Heart left ventricle (tissue), 16 donors: Measurements from ENCODE around the gene ZNF124. TPM values are rescaled to one million over a fixed set of nuclear protein-coding genes. Genes with fewer than 3 reads are reported as not detected.
"Not testable (repeated sequence)": the region's sequence is repeated elsewhere in the genome, so short reads cannot be mapped to it uniquely, and the experiment has no call there.

Source experiments
- ATAC-seq, 4 donors: fragments of 200-7000 bp; cut with Tn5 transposase; one replicate each; pipeline ENCODE4 v1.9.1; 2020 to 2022; ENCODE audit warnings: moderate library complexity in 4 of 4, mild to moderate bottlenecking in 3 of 4, moderate number of reproducible peaks in 1 of 4
- DNase-seq, 5 donors: peaks; one replicate each; pipeline ENCODE4 v3.0.0-alpha.2; 2020
- H3K27ac ChIP-seq, 12 donors: fragments of 200-600 bp; sonication (generic) in 4 of 12; one replicate each; pipeline versions ENCODE4 v1.5.0 to v1.8.0; 2016 to 2022; ENCODE audit warnings: mild to moderate bottlenecking in 2 of 12
- H3K27me3 ChIP-seq, 9 donors: fragments of 200-600 bp; sonication (generic) in 2 of 9; one replicate each; pipeline versions ENCODE4 v1.5.1 to v1.8.0; 2016 to 2022; ENCODE audit warnings: mild to moderate bottlenecking in 3 of 9
- H3K36me3 ChIP-seq, 9 donors: fragments of 200-600 bp; sonication (generic) in 2 of 9; one replicate each; pipeline versions ENCODE4 v1.5.0 to v1.8.0; 2018 to 2022; ENCODE audit warnings: mild to moderate bottlenecking in 2 of 9
- H3K4me1 ChIP-seq, 12 donors: fragments of 200-600 bp; sonication (generic) in 4 of 12; one replicate each; pipeline versions ENCODE4 v1.5.0 to v1.8.0; 2016 to 2022; ENCODE audit warnings: mild to moderate bottlenecking in 3 of 12
- H3K4me3 ChIP-seq, 12 donors: fragments of 200-600 bp; sonication (generic) in 4 of 12; one replicate each; pipeline versions ENCODE4 v1.5.0 to v1.8.0; 2017 to 2022; ENCODE audit warnings: mild to moderate bottlenecking in 9 of 12, moderate library complexity in 4 of 12
- H3K9me3 ChIP-seq, 12 donors: fragments of 200-600 bp; sonication (generic) in 4 of 12; one replicate each; pipeline versions ENCODE4 v1.5.0 to v1.8.0; 2016 to 2022; ENCODE audit warnings: mild to moderate bottlenecking in 1 of 12
- CTCF ChIP-seq, 12 donors: fragments of 200-600 bp; sonication (generic) in 4 of 12; IDR thresholded peaks; one replicate each; pipeline versions ENCODE4 v1.5.0 to v1.8.0; 2018 to 2022; ENCODE audit warnings: antibody characterized with exemption in 12 of 12, mild to moderate bottlenecking in 5 of 12
- POLR2A ChIP-seq, 2 donors: fragments of 450-650 bp; IDR thresholded peaks; one replicate each; pipeline ENCODE4 v1.6.1; 2017; ENCODE audit warnings: antibody characterized with exemption in 2 of 2, mild to moderate bottlenecking in 2 of 2, moderate library complexity in 2 of 2
- WGBS, 4 donors: extraction: QIAGEN DNeasy Blood & Tissue Kit in 2 of 4; methylation state at CpG; one replicate each; pipeline versions ENCODE4 v1.1.5 to v1.1.7; 2013 to 2018; 5-methylcytosine and 5-hydroxymethylcytosine counted together
- intact Hi-C, 10 donors: fragments of 100-400 bp; cut with DNase I; formaldehyde crosslinking; loops; one replicate each; pipeline versions ENCODE4 v1.11.1 to v1.14.2; 2022
- polyA plus RNA-seq, 2 donors: library from polyadenylated mRNA; stranded (reverse); fragments of 200-250 nt; gene quantifications; one replicate each; pipeline ENCODE4 v1.2.3, GENCODE V29; 2013
- total RNA-seq, 9 donors: library from RNA; depleted of rRNA in 2 of 9; stranded (reverse); fragments of >200 nt in 2 of 9; fragmentation: NEBNext Ultra II Directional in 3 of 9; extraction: Animal tissue kit (Norgen Biotek cat#: 25700) in 3 of 9; gene quantifications; one replicate each; pipeline versions ENCODE4 v1.1.0 to v1.2.4, GENCODE V29; 2016 to 2023
- donor health status: ischemic (EF 13 %, LVEDD 7.1; RV severe dilation, severe dysfunction).
- donor health status: healthy with polysubstance abuse.
- donor health status: DM: no; HTN: yes; CAD: no.
- donor health status: DM: no; HTN: no; CAD: no.
- donor health status: ischemic (EF 25% LVEDD 6.9; RV normal size, moderate dysfunction).
- donor health status: ischemic (EF 25% LVEDD 5.7; RV mildly dilated, moderate dysfunction).
- donor health status: healthy.
- donor health status: DM: yes; HTN: yes; CAD: no.
- donor health status: ischemic (EF 35%, LVEDD 5.7; RV mildly dilated, moderate dysfunction).
- donor health status: nonischemic (EF 11% LVEDD 7.7; RV severe dilation, severe dysfunction).
- donor health status: DM: yes; HTN: yes; CAD: no.
- donor health status: PGD.
- donor health status: ischemic (EF 29% LVEDD 5.4; RV normal size, mild dysfunction).
- donor health status: nonischemic (EF 23%, LVEDD 6.1; RV moderate dilation, normal function).

ZNF124 gene
- total and polyA plus RNA-seq, 11 donors, result 0.30 to 13.8 (median 9.9) TPM

- intact Hi-C loops, result loop anchor here in 1 of 10 donors (5.0 kb wide), 1 partner anchor 36 kb away; no protein-coding TSS in a partner anchor
- no peak overlapping the region for H3K27ac ChIP-seq
- no peaks in the 10 kb centered on the region for H3K27me3 ChIP-seq
- TF ChIP-seq CTCF (IDR thresholded peaks at IDR 0.05) (no peak), POLR2A (IDR thresholded peaks at IDR 0.05) (no peak)
- ATAC-seq (no peak), DNase-seq (no peak)
- peaks cover 0 to 64% (median 29%) of the 10 kb centered on the region in 12 donors for H3K9me3 ChIP-seq
- H3K36me3 ChIP-seq, result peaks cover 0 to 10% (median 0%) of the 10 kb centered on the region in 9 donors
- peaks cover 0 to 4% (median 0%) of the 10 kb centered on the region in 12 donors for H3K4me1 ChIP-seq
- no peak overlapping the region for H3K4me3 ChIP-seq
- WGBS, 4 donors, result 97 to 99% (median 97%) methylated on average over 10 of the region's 10 CpGs
These were observed 40.6 kb downstream of the ZNF124 start for GRCh38 chr1:247131236-247131635.

GRCh38 chr1:247127519-247128282 lies 44.1 kb downstream of the ZNF124 start:
- not testable (repeated sequence) for H3K4me1 ChIP-seq, H3K36me3 ChIP-seq, H3K27me3 ChIP-seq, DNase-seq, ATAC-seq
- Histone ChIP-seq H3K9me3 (peaks cover 0 to 29% (median 3%) of the 10 kb centered on the region in 12 donors), H3K4me3 (peak overlapping the region in 8 of 12 donors; percentile 5 to 45 (median 34)), H3K27ac (peak overlapping the region in 1 of 12 donors; percentile 69)
- 50 to 87% (median 60%) methylated on average over 12 to 13 of the region's 18 CpGs for WGBS, 4 donors
- intact Hi-C loops, result loop anchor here in 3 of 10 donors (2.0 to 10.0 kb wide), 3 partner anchors 40 to 47 kb away; partner anchors contain the start of gene ZNF124 (in 1 of the 3)

- H3K27ac ChIP-seq, H3K4me1 ChIP-seq, H3K4me3 ChIP-seq, H3K36me3 ChIP-seq, DNase-seq, H3K27me3 ChIP-seq: not testable (repeated sequence)
- WGBS, 4 donors, result no CpG with 5 or more reads among the region's 46 CpGs
- intact Hi-C loops, result loop anchor here in 2 of 10 donors (5.0 to 10.0 kb wide), 2 partner anchors 41 to 48 kb away; partner anchors contain the start of gene ZNF124 (in 1 of the 2)
- H3K9me3 ChIP-seq, result peaks cover 0 to 20% (median 1%) of the 10 kb centered on the region in 12 donors
- peak in 3 of 4 donors; percentile 57 to 90 (median 84) for ATAC-seq
These were observed 45.2 kb downstream of the ZNF124 start for GRCh38 chr1:247126601-247127000.

GRCh38 chr1:247126166-247126565 lies 45.7 kb downstream of the ZNF124 start:
- H3K4me1 ChIP-seq, H3K27me3 ChIP-seq, H3K27ac ChIP-seq, DNase-seq, H3K36me3 ChIP-seq: not testable (repeated sequence)
- ATAC-seq, result peak; percentile 100
- Histone ChIP-seq H3K9me3 (peaks cover 0 to 16% (median 1%) of the 10 kb centered on the region in 12 donors), H3K4me3 (peak overlapping the region in 1 of 12 donors; percentile 18)
- intact Hi-C loops, result loop anchor here in 2 of 10 donors (5.0 to 10.0 kb wide), 2 partner anchors 41 to 49 kb away; partner anchors contain the start of gene ZNF124 (in 1 of the 2)
- no CpG with 5 or more reads among the region's 25 CpGs for WGBS, 4 donors

GRCh38 chr1:247121382-247121781 lies 50.4 kb downstream of the ZNF124 start:
- DNase-seq (no peak), ATAC-seq (no peak)
- 77 to 83% (median 81%) methylated on average over 6 of the region's 6 CpGs for WGBS, 4 donors
- Histone ChIP-seq H3K4me1 (peaks cover 0 to 4% (median 0%) of the 10 kb centered on the region in 12 donors), H3K36me3 (no peaks in the 10 kb centered on the region), H3K27me3 (no peaks in the 10 kb centered on the region), H3K27ac (no peak overlapping the region), H3K4me3 (no peak overlapping the region), H3K9me3 (peaks cover 0 to 9% (median 0%) of the 10 kb centered on the region in 12 donors)
- TF ChIP-seq POLR2A (IDR thresholded peaks at IDR 0.05) (no peak), CTCF (IDR thresholded peaks at IDR 0.05) (no peak)
- intact Hi-C loops, result loop anchor here in 2 of 10 donors (5.0 to 10.0 kb wide), 2 partner anchors 51 to 53 kb away; partner anchors contain the start of gene ZNF124 (in 2 of the 2)

GRCh38 chr1:247120408-247120668 lies 51.5 kb downstream of the ZNF124 start:
- not testable (repeated sequence) for DNase-seq, H3K36me3 ChIP-seq, H3K4me1 ChIP-seq, ATAC-seq, H3K27me3 ChIP-seq, H3K27ac ChIP-seq, H3K4me3 ChIP-seq, H3K9me3 ChIP-seq
- intact Hi-C loops, result loop anchor here in 2 of 10 donors (5.0 to 10.0 kb wide), 2 partner anchors 52 to 54 kb away; partner anchors contain the start of gene ZNF124 (in 2 of the 2)
- WGBS, 4 donors, result 84 to 95% (median 93%) methylated on average over 4 of the region's 4 CpGs
